ENCODE measurements around the gene KRTCAP3. TPM values are rescaled to one million over a fixed set of nuclear protein-coding genes. Genes with fewer than 3 reads are reported as not detected.
A peak's percentile ranks its signal among the peaks of the same experiment; 100 is the strongest.
"Not testable (repeated sequence)": the region's sequence is repeated elsewhere in the genome, so short reads cannot be mapped to it uniquely, and the experiment has no call there.

KRTCAP3 gene
- polyA plus RNA-seq, 1 donor from 2014 or later: 2.3 TPM

DNA sequence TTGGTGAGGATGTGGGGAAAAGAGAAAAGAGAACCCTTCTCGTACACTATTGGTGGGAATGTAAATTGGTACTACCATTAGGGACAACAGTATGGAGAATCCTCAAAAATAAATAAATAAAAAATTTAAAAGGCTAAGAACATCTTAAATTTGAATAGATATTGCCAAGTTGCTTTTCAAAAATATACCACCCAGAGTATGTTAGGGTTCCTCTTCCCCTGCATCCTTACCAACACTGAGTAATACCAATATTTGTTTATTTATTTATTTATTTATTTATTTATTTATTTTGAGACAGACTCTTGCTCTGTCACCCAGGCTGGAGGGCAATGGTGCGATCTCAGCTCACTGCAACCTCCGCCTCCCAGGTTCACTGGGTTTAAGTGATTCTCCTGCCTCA, 19.2 kb upstream of the KRTCAP3 start:
- no peaks in the 10 kb centered on the region for H3K9me3 ChIP-seq (ENCODE audit: low read length)
- no peaks in the 10 kb centered on the region for H3K9me2 ChIP-seq (ENCODE audit: insufficient read depth, low read length)
- H3K4me2 ChIP-seq (ENCODE audit: low read length): no peak overlapping the region
- H3K79me2 ChIP-seq (replicated peaks; ENCODE audit: insufficient read depth, low read length): no peaks in the 10 kb centered on the region
- TF ChIP-seq SMC3 (conservative IDR thresholded peaks at IDR 0.05; ENCODE audit: poor library complexity): no peak
- TF ChIP-seq RAD21 (conservative IDR thresholded peaks at IDR 0.05): no peak
- TF ChIP-seq TAF1 (IDR thresholded peaks at IDR 0.05; ENCODE audit: low read depth): no peak
- TF ChIP-seq, protein P1, sequence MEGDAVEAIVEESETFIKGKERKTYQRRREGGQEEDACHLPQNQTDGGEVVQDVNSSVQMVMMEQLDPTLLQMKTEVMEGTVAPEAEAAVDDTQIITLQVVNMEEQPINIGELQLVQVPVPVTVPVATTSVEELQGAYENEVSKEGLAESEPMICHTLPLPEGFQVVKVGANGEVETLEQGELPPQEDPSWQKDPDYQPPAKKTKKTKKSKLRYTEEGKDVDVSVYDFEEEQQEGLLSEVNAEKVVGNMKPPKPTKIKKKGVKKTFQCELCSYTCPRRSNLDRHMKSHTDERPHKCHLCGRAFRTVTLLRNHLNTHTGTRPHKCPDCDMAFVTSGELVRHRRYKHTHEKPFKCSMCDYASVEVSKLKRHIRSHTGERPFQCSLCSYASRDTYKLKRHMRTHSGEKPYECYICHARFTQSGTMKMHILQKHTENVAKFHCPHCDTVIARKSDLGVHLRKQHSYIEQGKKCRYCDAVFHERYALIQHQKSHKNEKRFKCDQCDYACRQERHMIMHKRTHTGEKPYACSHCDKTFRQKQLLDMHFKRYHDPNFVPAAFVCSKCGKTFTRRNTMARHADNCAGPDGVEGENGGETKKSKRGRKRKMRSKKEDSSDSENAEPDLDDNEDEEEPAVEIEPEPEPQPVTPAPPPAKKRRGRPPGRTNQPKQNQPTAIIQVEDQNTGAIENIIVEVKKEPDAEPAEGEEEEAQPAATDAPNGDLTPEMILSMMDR (IDR thresholded peaks at IDR 0.05; ENCODE audit: poor library complexity, severe bottlenecking): no peak
- no peak for TF ChIP-seq POLR2AphosphoS5 (IDR thresholded peaks at IDR 0.05)
- no peak for TF ChIP-seq EP300 (conservative IDR thresholded peaks at IDR 0.05; ENCODE audit: poor library complexity, severe bottlenecking)
- no peak for TF ChIP-seq EZH2 (IDR thresholded peaks at IDR 0.05; ENCODE audit: borderline replicate concordance, insufficient read depth, low read length, poor library complexity, severe bottlenecking)
- TF ChIP-seq, protein P2, sequence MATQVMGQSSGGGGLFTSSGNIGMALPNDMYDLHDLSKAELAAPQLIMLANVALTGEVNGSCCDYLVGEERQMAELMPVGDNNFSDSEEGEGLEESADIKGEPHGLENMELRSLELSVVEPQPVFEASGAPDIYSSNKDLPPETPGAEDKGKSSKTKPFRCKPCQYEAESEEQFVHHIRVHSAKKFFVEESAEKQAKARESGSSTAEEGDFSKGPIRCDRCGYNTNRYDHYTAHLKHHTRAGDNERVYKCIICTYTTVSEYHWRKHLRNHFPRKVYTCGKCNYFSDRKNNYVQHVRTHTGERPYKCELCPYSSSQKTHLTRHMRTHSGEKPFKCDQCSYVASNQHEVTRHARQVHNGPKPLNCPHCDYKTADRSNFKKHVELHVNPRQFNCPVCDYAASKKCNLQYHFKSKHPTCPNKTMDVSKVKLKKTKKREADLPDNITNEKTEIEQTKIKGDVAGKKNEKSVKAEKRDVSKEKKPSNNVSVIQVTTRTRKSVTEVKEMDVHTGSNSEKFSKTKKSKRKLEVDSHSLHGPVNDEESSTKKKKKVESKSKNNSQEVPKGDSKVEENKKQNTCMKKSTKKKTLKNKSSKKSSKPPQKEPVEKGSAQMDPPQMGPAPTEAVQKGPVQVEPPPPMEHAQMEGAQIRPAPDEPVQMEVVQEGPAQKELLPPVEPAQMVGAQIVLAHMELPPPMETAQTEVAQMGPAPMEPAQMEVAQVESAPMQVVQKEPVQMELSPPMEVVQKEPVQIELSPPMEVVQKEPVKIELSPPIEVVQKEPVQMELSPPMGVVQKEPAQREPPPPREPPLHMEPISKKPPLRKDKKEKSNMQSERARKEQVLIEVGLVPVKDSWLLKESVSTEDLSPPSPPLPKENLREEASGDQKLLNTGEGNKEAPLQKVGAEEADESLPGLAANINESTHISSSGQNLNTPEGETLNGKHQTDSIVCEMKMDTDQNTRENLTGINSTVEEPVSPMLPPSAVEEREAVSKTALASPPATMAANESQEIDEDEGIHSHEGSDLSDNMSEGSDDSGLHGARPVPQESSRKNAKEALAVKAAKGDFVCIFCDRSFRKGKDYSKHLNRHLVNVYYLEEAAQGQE (IDR thresholded peaks at IDR 0.05; ENCODE audit: borderline replicate concordance): no peak
- no peak for TF ChIP-seq MXI1 (conservative IDR thresholded peaks at IDR 0.05; ENCODE audit: poor library complexity, severe bottlenecking)
- no peak overlapping the region for H3K9ac ChIP-seq (ENCODE audit: low read length)
- H3K36me3 ChIP-seq (ENCODE audit: insufficient read depth, low read length): no peaks in the 10 kb centered on the region
- no peaks in the 10 kb centered on the region for H3K27me3 ChIP-seq (ENCODE audit: insufficient read depth, low read depth, low read length)
- no peaks in the 10 kb centered on the region for H4K20me1 ChIP-seq (ENCODE audit: insufficient read depth)
- H3F3A ChIP-seq (ENCODE audit: insufficient read depth, low read length, poor library complexity, severe bottlenecking): no peaks in the 10 kb centered on the region
- no peak overlapping the region for H3K4me3 ChIP-seq (ENCODE audit: low read length)
- no peak overlapping the region for H3K27ac ChIP-seq (ENCODE audit: low read length)
- H2AFZ ChIP-seq (ENCODE audit: low read depth, low read length): no peak overlapping the region

DNA sequence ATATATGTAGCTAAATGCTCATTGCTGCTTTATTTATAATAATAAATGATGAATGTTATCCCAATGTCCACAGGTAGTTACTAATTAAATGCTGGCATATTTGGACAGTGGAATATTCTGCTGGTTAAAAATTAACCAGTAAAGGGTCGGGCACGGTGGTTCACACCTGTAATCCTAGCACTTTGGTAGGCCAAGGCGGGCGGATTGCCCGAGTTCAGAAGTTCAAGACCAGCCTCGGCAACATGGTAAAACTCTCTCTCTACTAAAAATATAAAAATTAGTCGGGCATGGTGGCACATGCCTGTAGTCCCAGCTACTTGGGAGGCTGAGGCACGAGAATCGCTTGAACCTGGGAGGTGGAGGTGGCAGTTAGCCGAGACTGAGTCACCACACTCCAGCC, 17.1 kb upstream of the KRTCAP3 start:
- H3K79me2 ChIP-seq (replicated peaks; ENCODE audit: insufficient read depth, low read length): peaks cover 10% of the 10 kb centered on the region
- not testable (repeated sequence) for H3K9me3 ChIP-seq (ENCODE audit: low read length)

DNA sequence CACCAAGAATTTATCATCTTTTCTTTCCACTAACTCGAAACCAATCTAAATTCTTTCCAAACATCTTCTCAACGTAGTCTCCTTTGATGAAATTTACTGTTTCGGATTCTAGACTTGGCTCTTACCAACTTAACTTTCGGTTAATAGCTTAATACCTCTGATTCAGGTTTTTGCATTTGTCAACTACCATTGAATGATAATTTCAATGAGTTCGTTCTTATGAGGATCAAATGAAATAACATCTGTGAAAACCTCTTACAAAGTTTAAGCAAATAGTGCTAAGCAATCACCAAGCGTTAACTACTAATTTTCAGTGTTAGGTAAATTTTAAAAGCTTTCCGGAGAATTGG, 14.3 kb upstream of the KRTCAP3 start:
- Histone ChIP-seq H3K9ac (ENCODE audit: low read length) (peak overlapping the region; percentile 95), H2AFZ (ENCODE audit: low read depth, low read length) (peak overlapping the region; percentile 67), H3F3A (ENCODE audit: insufficient read depth, low read length, poor library complexity, severe bottlenecking) (no peaks in the 10 kb centered on the region), H3K27me3 (ENCODE audit: insufficient read depth, low read depth, low read length) (no peaks in the 10 kb centered on the region), H3K27ac (ENCODE audit: low read length) (peak overlapping the region; percentile 98), H3K36me3 (ENCODE audit: insufficient read depth, low read length) (no peaks in the 10 kb centered on the region), H3K79me2 (replicated peaks; ENCODE audit: insufficient read depth, low read length) (peaks cover 35% of the 10 kb centered on the region), H3K9me3 (ENCODE audit: low read length) (no peaks in the 10 kb centered on the region), H3K9me2 (ENCODE audit: insufficient read depth, low read length) (no peaks in the 10 kb centered on the region), H4K20me1 (ENCODE audit: insufficient read depth) (peaks cover 17% of the 10 kb centered on the region), H3K4me3 (ENCODE audit: low read length) (peak overlapping the region; percentile 94), H3K4me2 (ENCODE audit: low read length) (peak overlapping the region; percentile 64)
- TF ChIP-seq RAD21 (conservative IDR thresholded peaks at IDR 0.05) (no peak), EZH2 (IDR thresholded peaks at IDR 0.05; ENCODE audit: borderline replicate concordance, insufficient read depth, low read length, poor library complexity, severe bottlenecking) (no peak), EP300 (conservative IDR thresholded peaks at IDR 0.05; ENCODE audit: poor library complexity, severe bottlenecking) (no peak)

More for the DNA sequence above, 17.1 kb upstream of the KRTCAP3 start:
- H3K4me2 ChIP-seq (ENCODE audit: low read length); H3K9ac ChIP-seq (ENCODE audit: low read length); H3F3A ChIP-seq (ENCODE audit: insufficient read depth, low read length, poor library complexity, severe bottlenecking); H3K27ac ChIP-seq (ENCODE audit: low read length); H3K4me3 ChIP-seq (ENCODE audit: low read length); H3K36me3 ChIP-seq (ENCODE audit: insufficient read depth, low read length); H3K9me2 ChIP-seq (ENCODE audit: insufficient read depth, low read length); H3K27me3 ChIP-seq (ENCODE audit: insufficient read depth, low read depth, low read length); H2AFZ ChIP-seq (ENCODE audit: low read depth, low read length); H4K20me1 ChIP-seq (ENCODE audit: insufficient read depth): not testable (repeated sequence)
